ENCODE data around the gene APOA5. TPM values are rescaled to one million over a fixed set of nuclear protein-coding genes. Genes with fewer than 3 reads are reported as not detected.

The APOA5 gene
- total RNA-seq, 1 experiment from 2014 or later: not detected

Other genes starting within 250 kb of the APOA5 start
- gene BUD13, start 18.9 kb downstream of the APOA5 start, total RNA-seq (2014; rRNA removed; shearing (Covaris generic); ENCODE audit: low replicate concordance): 18.1 and 27.3 TPM in 2 replicates
- gene ZPR1, start 3.9 kb downstream of the APOA5 start, total RNA-seq (2014; rRNA removed; shearing (Covaris generic); ENCODE audit: low replicate concordance): 56.4 and 85.8 TPM in 2 replicates
- gene APOA4, start 31.4 kb upstream of the APOA5 start, total RNA-seq (2014; rRNA removed; shearing (Covaris generic); ENCODE audit: low replicate concordance): not detected in 2 replicates
- gene APOC3, start 38.0 kb upstream of the APOA5 start, total RNA-seq (2014; rRNA removed; shearing (Covaris generic); ENCODE audit: low replicate concordance): not detected in 2 replicates
- not detected in 2 replicates for gene APOA1, start 45.7 kb upstream of the APOA5 start, total RNA-seq (2014; rRNA removed; shearing (Covaris generic); ENCODE audit: low replicate concordance)

All from Caki2 (cell line).